GM19452 (cell line): ENCODE measurements around the gene ERAL1.
"Not testable (repeated sequence)": the region's sequence is repeated elsewhere in the genome, so short reads cannot be mapped to it uniquely, and the experiment has no call there.

Experiments
- ATAC-seq: cut with Tn5 transposase; IDR thresholded peaks from one replicate; pipeline ENCODE4 v1.9.1; 2021; ENCODE audit not compliant: unreplicated experiment

Gene ERAL1

DNA sequence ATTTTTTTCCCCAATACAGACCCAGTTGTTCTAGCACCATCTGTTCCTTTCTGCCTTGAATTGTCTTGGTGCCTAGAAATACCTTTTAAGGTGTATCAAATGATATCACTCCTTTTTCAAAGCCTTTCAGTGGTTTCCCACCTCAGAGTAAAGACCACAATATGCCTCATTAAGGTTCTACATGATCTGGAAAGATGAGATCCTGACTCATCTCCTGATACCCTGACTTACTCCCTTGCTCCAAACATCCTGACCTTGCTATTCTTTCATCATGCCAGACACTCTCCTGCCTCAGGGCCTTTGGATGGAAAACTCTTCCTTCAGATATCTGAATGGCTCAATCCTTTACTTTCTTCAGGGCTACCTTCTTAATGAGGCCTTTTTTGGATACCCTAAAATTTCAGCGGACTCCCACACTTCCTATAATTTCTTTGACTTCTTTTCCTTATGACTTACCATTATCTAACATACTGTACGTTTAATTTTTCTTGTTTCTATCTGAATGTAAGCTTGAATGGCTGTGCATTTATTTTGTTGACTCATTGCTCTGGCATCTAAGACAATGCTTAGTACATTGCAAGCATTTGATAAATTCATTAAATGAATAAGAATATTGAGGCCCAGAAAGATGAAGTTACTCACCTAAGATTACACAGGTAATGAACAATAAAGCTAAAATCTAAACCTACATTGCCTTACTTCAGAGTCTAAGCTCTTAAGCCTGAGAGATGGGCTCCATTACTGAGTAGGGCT lies 23.5 kb downstream of the ERAL1 start:
- ATAC-seq, result no peak

DNA sequence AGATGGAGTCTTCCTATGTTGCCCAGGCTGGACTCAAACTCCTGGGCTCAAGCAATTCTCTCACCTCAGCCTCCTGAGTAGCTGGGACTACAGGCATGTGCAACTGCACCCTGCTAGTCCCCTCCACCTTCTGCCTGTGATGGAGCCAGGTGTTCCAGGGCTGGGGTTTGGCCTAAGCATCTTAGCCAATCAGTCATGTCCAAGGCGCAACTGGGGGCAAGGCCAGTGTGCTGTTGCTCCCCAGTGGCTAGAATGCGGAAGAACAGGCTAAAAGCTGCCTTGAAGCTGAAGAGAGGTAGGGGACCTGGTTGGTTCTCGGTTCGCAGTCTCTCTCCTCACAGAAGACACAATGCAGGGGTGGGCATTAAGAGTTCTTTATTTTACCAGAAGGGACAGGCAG lies 24.2 kb downstream of the ERAL1 start:
- no peak for ATAC-seq

- ATAC-seq, result no peak
Observed at GRCh38 chr17:28879886-28880571, 25.2 kb downstream of the ERAL1 start.

- no peak for ATAC-seq
Observed at GRCh38 chr17:28880572-28880945, 25.7 kb downstream of the ERAL1 start.

DNA sequence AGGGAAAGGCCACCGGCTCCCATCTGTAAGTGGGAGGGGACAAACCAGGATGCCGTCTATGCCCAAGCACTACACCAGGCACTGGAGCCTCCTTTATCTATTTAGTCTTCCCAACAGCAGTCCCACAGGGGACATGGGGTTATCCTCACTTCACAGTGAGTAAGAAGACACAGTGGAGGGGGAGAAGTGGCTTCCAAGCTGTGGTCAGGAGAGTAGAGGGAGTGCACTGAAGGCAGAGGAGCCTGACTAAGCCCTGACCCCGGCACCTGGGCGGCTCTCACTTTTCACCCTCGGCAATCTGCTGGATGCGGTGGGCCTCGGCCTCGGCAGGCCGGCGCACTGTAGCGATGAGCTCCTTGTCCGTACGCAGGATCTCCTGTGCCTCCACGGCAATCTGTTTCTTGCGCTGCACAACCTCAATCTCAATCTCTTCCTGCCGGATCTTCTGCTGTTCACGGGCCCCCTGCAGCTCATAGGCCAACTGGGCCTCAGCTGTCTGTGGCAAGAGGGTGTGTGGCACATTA lies 26.8 kb downstream of the ERAL1 start:
- ATAC-seq, result no peak

DNA sequence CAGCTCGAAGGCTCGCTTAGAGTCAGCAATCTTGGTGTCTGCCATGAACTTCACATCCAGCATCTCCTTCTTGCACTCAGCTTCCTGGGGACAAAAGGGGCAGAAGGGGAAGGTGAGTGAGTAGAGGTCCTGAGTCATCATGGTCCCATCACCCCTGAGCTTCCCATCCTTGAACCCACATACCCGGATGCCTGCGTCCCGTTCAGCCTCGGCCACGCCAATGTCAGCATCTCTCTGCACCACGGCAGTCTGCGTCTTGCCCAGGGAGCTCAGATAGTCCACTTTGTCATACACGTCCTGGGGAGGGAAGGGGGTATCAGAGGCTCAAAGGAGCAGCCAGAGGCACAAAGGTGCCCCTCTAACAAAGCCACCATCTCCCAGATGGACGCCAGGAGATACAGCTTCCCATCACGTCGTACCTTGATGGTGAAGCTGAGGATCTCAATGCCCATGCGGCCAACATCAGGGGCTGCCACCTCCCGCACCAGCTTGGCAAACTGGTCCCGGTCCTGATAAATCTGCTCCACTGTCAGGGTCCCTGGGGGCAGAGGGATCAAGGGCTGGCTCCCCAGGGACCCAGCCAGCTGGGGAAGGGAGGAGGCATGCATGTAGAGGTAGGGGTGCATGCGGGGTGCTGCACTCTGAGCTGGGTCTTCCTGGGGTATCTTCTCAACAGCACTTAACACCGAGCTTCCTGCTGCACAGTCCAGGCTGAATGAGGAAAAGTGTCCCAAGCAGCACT lies 27.5 kb downstream of the ERAL1 start:
- ATAC-seq, result no peak

DNA sequence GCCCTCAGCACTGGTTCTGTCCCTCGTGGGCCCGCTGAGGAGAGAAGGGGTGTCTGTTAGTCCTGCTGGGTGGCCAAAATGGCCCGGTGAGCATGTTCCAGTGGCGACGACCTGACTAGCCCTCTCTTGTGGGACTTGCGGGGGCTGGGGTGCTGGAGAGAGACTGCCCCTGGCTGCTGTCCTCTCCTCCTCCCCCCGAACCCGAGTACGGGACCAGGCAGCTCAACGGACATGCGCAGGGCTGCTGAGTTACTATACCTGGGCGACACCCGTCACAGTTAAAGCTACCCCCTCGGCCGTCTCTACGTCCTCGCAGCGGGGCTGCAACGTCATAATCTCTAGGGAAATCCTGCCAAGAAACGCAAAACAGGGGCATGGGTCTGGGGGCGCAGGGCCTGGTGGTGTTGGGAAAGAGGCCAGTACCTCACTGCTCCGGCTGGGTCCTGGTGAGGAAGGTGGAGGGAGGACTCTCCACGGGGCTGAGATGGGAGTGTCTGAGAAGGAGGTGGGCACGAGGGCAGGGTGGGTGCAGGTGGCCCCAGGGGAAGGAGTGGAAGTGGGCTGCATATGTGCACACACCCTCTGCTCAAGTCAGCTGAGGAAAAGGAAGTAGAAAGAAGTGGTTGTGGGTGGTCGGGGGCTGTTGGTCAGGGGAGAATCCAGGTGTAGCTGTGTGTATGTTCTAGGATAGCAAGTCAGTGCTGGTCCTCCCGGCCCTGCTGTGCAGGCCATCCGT lies 29.3 kb downstream of the ERAL1 start:
- no peak for ATAC-seq

GRCh38 chr17:28885363-28885762 lies 30.5 kb downstream of the ERAL1 start:
- ATAC-seq, result no peak

DNA sequence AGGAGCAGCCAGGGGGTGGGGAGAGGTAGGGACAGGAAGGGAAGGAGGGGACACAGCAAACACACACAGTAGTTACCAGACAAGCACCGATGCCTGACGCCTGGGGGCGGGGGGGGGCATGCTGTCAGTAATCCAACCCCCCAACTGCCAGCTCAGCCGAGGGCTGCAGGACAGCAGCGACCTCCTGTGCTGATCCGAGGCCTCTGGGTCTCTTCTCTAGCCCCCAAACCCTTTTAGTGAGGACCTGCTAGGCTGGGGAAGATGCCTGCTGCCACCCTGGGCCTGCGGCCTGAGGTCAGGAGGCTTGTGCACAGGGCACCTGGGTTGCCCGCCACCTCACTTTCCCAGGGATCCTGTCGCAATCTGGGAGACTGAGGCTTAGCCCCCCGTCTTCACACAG lies 31.1 kb downstream of the ERAL1 start:
- ATAC-seq, result no peak

DNA sequence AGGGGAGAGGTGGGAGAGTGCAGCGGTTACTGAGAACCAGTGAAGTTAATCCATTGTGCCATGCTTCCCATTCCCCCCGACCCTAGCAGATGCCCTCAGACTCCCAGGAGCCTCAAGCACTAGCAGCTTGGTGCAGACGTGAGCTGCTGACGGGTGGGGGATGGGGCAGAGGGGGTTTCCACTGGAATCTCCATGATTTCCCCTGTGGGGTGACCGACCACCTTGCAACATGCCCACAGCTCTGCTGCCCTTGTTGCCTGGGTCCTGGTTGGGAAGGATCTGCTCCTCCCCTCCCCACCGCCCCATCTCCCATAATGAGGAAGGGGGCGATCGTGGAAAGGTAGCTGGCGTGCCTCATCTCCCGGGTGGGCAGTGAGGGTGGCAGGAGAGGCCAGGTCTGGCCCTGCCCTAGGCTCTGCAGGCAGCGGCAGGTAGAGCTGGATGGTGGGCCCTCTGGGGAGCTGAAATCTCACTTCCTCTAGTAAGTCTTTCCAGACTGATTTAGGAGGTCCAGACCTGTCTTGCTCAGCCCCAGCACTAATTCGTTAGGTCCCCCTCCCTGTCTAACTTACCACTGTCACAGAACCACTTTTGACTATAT lies 33.2 kb downstream of the ERAL1 start:
- ATAC-seq, result no peak

- no peak for ATAC-seq
Observed at GRCh38 chr17:28888832-28889231, 34.0 kb downstream of the ERAL1 start.

DNA sequence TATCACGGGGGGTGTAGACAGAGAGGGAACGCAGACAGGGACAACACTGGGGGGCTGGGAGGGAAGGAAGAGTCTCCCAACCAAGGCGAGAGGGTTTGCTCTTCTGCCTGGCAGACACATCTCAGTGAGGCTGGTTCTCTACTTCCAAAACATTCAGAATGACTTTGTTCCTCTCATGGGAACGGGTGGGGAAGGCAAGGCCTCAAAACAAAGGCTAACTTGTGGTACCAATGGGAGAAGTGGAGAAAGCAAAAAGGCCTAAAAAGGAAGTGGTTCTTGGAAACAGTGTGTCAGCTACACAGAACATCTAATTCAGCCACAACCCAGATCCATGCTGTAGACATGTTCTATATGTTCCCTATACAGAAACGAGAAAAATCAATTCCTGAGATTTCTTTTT lies 35.2 kb downstream of the ERAL1 start:
- ATAC-seq, result no peak

- no peak for ATAC-seq
Observed at GRCh38 chr17:28891201-28891600, 36.4 kb downstream of the ERAL1 start.

GRCh38 chr17:28892024-28892423 lies 37.2 kb downstream of the ERAL1 start:
- ATAC-seq, result no peak

DNA sequence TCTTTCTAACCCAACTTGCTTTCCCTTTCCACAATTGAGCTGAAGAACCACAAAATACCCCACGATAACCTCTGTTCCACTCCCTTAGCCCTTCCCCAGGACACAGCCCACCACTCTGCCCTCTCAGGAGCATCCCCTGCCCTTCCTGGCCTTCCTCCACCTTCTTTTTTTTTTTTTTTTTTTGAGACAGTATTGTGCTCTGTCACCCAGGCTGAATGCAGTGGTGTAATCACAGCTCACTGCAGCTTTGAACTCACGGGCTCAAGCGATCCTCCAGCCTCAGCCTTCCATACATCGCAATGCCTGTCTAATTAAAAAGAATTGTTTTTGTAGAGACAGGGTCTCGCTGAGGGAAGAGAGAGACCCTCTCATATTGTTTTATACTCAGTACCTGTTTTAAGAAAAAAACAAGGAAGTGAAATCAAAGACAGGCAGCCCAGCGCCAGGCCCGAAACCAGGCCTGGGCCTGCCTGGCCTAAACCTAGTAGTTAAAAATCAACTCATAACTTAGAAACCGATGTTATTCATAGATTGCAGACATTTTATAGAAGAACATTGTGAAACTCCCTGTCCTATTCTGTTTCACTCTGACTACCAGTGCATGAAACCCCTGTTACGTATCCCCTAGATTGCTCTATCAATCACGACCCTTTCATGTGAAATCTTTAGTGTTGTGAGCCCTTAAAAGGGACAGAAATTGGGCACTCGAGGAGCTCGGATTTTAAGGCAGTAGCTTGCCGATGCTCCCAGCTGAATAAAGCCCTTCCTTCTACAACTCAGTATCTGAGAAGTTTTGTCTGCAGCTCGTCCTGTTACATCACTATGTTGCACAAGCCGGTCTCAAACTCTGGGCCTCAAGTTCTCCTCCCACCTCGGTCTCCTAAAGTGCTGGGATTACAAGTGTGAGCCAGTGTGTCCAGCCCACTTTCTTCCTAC lies 38.7 kb downstream of the ERAL1 start:
- not testable (repeated sequence) for ATAC-seq

GRCh38 chr17:28895794-28896447 lies 41.1 kb downstream of the ERAL1 start:
- ATAC-seq, result no peak

DNA sequence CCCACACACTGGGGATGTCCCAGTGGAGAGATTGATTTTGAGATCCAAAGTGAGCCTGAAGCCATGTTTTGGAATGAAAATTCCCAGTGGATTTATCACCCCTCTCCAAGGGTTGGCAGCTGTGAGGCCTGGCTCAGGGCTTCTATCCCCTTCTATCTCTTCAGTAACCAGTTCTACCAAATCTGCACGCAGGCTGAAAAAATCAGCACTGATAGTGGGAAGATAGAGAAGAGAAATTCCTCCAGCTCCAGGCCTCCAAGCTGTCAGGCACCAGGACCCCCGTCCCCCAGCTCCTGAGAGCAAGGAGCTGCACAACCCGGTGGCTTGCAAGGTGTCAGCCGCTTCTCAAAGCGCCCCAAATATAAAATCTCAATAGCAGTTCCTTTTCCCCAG lies 41.7 kb downstream of the ERAL1 start:
- no peak for ATAC-seq

- ATAC-seq, result no peak
Observed at GRCh38 chr17:28896884-28897768, 42.3 kb downstream of the ERAL1 start, which contains the start of gene FLOT2. TSS of gene FLOT2 (minus strand) at chr17:28897733. CDS start at chr17:28897574, 159 bp downstream.
